ENCODE results near the gene FMNL2. TPM values are rescaled to one million over a fixed set of nuclear protein-coding genes. Genes with fewer than 3 reads are reported as not detected.

The FMNL2 gene
- total RNA-seq, 3 donors from 2014 or later: 11.5 to 25.4 (median 12.0) TPM

- intact Hi-C loops (cut with DNase I, micrococcal nuclease): no loop called here
- Histone ChIP-seq H3K4me3 (no peak overlapping the region), H3K36me3 (ENCODE audit: low read depth) (no peaks in the 10 kb centered on the region), H3K4me1 (ENCODE audit: low read depth) (peaks cover 14% of the 10 kb centered on the region), H3K9me3 (no peaks in the 10 kb centered on the region)
- no peak for TF ChIP-seq CTCF (IDR thresholded peaks at IDR 0.05)
- ATAC-seq (no peak), DNase-seq (no peak)
Measured at GRCh38 chr2:152420936-152421335, 86.0 kb downstream of the FMNL2 start.

GRCh38 chr2:152421521-152422370, 86.8 kb downstream of the FMNL2 start:
- ATAC-seq (peak; percentile 99), DNase-seq (peak in 1 of 3 donors; percentile 73)
- H3K36me3 ChIP-seq (ENCODE audit: low read depth): no peaks in the 10 kb centered on the region
- intact Hi-C loops (cut with DNase I, micrococcal nuclease): no loop called here
- no peak for TF ChIP-seq CTCF (IDR thresholded peaks at IDR 0.05)
- peaks cover 14% of the 10 kb centered on the region for H3K4me1 ChIP-seq (ENCODE audit: low read depth)
- no peaks in the 10 kb centered on the region for H3K9me3 ChIP-seq
- H3K4me3 ChIP-seq: no peak overlapping the region

- intact Hi-C loops (cut with DNase I, micrococcal nuclease): no loop called here
- DNase-seq: no peak
- ATAC-seq: no peak
Measured at GRCh38 chr2:152423684-152424083, 88.7 kb downstream of the FMNL2 start.

GRCh38 chr2:152425765-152426727, 91.1 kb downstream of the FMNL2 start:
- no peaks in the 10 kb centered on the region for H3K36me3 ChIP-seq (ENCODE audit: low read depth)
- TF ChIP-seq CTCF (IDR thresholded peaks at IDR 0.05): no peak
- H3K4me3 ChIP-seq: no peak overlapping the region
- intact Hi-C loops (cut with DNase I, micrococcal nuclease): no loop called here
- peaks cover 11% of the 10 kb centered on the region for H3K4me1 ChIP-seq (ENCODE audit: low read depth)
- ATAC-seq (peak; percentile 7), DNase-seq (no peak)
- no peaks in the 10 kb centered on the region for H3K9me3 ChIP-seq

More at GRCh38 chr2:152423684-152424083, 88.7 kb downstream of the FMNL2 start:
- Histone ChIP-seq H3K4me3 (no peak overlapping the region), H3K4me1 (ENCODE audit: low read depth) (peaks cover 14% of the 10 kb centered on the region), H3K36me3 (ENCODE audit: low read depth) (no peaks in the 10 kb centered on the region), H3K9me3 (no peaks in the 10 kb centered on the region)
- TF ChIP-seq CTCF (IDR thresholded peaks at IDR 0.05): no peak

- H3K4me1 ChIP-seq (ENCODE audit: low read depth): peaks cover 4% of the 10 kb centered on the region
- H3K4me3 ChIP-seq: no peak overlapping the region
- no peak for DNase-seq
- intact Hi-C loops (cut with DNase I, micrococcal nuclease): no loop called here
- no peak for ATAC-seq
- TF ChIP-seq CTCF (IDR thresholded peaks at IDR 0.05): no peak
- H3K9me3 ChIP-seq: no peaks in the 10 kb centered on the region
- H3K36me3 ChIP-seq (ENCODE audit: low read depth): no peaks in the 10 kb centered on the region
Measured at GRCh38 chr2:152426801-152427200, 91.8 kb downstream of the FMNL2 start.
